Measurements from ENCODE around the gene RRAD. TPM values are rescaled to one million over a fixed set of nuclear protein-coding genes. Genes with fewer than 3 reads are reported as not detected.

Gene RRAD
- total and polyA plus RNA-seq, 4 donors, result 0.14 to 0.61 (median 0.54) TPM

DNA sequence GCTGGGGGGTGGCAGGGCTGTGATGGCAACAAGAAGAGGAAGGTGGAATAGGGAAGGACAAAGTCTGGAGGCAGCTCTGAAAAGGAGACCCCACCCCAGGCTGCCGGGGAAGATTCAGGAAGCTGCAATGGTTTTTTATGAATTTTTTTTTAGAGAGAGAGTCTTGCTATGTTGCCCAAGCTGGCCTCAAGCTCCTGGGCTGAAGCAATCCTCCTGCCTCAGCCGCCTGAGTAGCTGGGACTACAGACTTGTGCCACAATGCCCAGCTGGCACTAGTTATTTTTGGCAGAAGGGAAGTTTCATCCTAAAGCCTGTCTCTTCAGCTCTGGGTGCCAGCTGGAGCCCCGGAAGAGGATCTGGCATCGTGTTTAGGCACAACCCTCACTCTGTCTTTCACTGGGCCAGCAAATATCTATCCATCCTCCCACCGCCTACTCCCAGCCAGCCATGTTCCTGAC is 34.4 kb upstream of the RRAD start:
- H3K9me3 ChIP-seq (ENCODE audit: control insufficient read depth in 4 of 4, low read length in 3 of 4), result no peaks in the 10 kb centered on the region
- H3K4me3 ChIP-seq (ENCODE audit: low read depth in 1 of 3, low read length in 3 of 3), result no peak overlapping the region
- TF ChIP-seq GABPA (IDR thresholded peaks at IDR 0.05 in 1 of 2, conservative IDR thresholded peaks at IDR 0.05 in 1 of 2), result no peak
- H3K9ac ChIP-seq (ENCODE audit: low read depth in 1 of 2, low read length in 2 of 2), result no peak overlapping the region
- peaks cover 17 to 57% (median 47%) of the 10 kb centered on the region in 4 donors for H3K4me1 ChIP-seq (ENCODE audit: control insufficient read depth in 4 of 4, insufficient read depth in 4 of 4, low read length in 3 of 4)
- H3K36me3 ChIP-seq (ENCODE audit: control insufficient read depth in 4 of 4, insufficient read depth in 3 of 4, low read depth in 1 of 4, low read length in 3 of 4), result no peaks in the 10 kb centered on the region
- H3K27me3 ChIP-seq (ENCODE audit: control insufficient read depth in 4 of 4, insufficient read depth in 4 of 4, low read length in 3 of 4), result no peaks in the 10 kb centered on the region
- WGBS, result 65% methylated on average over 5 of the region's 5 CpGs
- DNase-seq (ENCODE audit: low spot score), result no peak
- H3K27ac ChIP-seq (ENCODE audit: low read depth in 1 of 2, low read length in 2 of 2), result no peak overlapping the region

DNA sequence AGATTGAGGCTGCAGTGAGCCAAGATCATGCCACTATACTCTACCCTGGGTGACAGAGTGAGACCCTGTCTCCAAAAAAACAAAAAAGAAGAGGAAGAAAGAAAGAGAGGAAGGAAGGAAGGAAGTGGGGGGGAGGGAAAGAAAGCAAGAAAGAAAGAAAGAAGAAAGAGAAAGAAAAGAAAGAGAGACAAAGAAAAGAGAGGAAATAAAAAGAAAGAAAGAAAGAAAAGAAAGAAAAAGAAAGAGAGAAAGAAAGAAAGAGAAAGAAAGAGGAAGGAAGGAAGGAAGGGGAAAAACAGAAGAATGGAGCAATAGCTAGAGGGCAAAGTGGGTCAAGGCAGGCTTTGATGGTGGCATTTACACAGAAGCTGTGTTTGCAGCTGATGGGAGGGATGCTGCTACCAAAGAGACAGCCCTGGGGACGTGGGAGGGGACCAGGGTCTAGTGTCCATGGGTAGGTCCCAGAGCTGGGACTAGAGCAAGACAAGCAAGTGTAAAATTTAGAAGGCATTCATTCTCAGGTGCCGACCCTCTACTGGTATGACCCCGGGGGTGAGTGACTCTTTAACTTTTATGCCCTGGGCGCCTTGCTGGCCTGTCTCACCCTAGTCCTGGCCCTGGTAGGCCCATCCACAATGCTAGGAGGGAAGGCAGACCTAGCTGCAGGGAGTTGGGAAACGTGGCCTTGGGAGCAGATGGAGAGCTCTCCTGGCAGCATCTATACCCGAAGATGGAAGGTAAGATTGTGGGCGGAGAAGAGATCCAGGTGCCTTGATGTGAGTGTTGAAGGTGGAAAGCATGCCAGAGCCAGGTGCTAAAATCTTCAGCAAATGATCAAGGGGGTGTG is 33.7 kb upstream of the RRAD start:
- Histone ChIP-seq H3K4me3 (ENCODE audit: low read depth in 1 of 3, low read length in 3 of 3) (no peak overlapping the region), H3K9me3 (ENCODE audit: control insufficient read depth in 4 of 4, low read length in 3 of 4) (no peaks in the 10 kb centered on the region), H3K9ac (ENCODE audit: low read depth in 1 of 2, low read length in 2 of 2) (no peak overlapping the region), H3K36me3 (ENCODE audit: control insufficient read depth in 4 of 4, insufficient read depth in 3 of 4, low read depth in 1 of 4, low read length in 3 of 4) (no peaks in the 10 kb centered on the region), H3K4me1 (ENCODE audit: control insufficient read depth in 4 of 4, insufficient read depth in 4 of 4, low read length in 3 of 4) (peaks cover 14 to 52% (median 43%) of the 10 kb centered on the region in 4 donors), H3K27ac (ENCODE audit: low read depth in 1 of 2, low read length in 2 of 2) (no peak overlapping the region), H3K27me3 (ENCODE audit: control insufficient read depth in 4 of 4, insufficient read depth in 4 of 4, low read length in 3 of 4) (no peaks in the 10 kb centered on the region)
- TF ChIP-seq SP1 (IDR thresholded peaks at IDR 0.05) (no peak), TAF1 (conservative IDR thresholded peaks at IDR 0.05) (no peak), GABPA (IDR thresholded peaks at IDR 0.05 in 1 of 2, conservative IDR thresholded peaks at IDR 0.05 in 1 of 2) (no peak), NR2F2 (IDR thresholded peaks at IDR 0.05) (no peak), RXRA (IDR thresholded peaks at IDR 0.05) (no peak), HNF4G (IDR thresholded peaks at IDR 0.05) (no peak), EGR1 (IDR thresholded peaks at IDR 0.05; ENCODE audit: low read depth in 2 of 2) (no peak), JUND (IDR thresholded peaks at IDR 0.05) (no peak), MAX (IDR thresholded peaks at IDR 0.05) (no peak), FOXA1 (IDR thresholded peaks at IDR 0.05) (no peak), ATF3 (IDR thresholded peaks at IDR 0.05) (no peak), RAD21 (IDR thresholded peaks at IDR 0.05) (no peak), FOXA2 (IDR thresholded peaks at IDR 0.05) (no peak), HNF4A (conservative IDR thresholded peaks at IDR 0.05) (no peak), YY1 (IDR thresholded peaks at IDR 0.05) (no peak)
- TF ChIP-seq, protein P1, sequence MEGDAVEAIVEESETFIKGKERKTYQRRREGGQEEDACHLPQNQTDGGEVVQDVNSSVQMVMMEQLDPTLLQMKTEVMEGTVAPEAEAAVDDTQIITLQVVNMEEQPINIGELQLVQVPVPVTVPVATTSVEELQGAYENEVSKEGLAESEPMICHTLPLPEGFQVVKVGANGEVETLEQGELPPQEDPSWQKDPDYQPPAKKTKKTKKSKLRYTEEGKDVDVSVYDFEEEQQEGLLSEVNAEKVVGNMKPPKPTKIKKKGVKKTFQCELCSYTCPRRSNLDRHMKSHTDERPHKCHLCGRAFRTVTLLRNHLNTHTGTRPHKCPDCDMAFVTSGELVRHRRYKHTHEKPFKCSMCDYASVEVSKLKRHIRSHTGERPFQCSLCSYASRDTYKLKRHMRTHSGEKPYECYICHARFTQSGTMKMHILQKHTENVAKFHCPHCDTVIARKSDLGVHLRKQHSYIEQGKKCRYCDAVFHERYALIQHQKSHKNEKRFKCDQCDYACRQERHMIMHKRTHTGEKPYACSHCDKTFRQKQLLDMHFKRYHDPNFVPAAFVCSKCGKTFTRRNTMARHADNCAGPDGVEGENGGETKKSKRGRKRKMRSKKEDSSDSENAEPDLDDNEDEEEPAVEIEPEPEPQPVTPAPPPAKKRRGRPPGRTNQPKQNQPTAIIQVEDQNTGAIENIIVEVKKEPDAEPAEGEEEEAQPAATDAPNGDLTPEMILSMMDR (IDR thresholded peaks at IDR 0.05; ENCODE audit: low read depth, low read length, missing input control), result no peak
- TF ChIP-seq, protein P2, sequence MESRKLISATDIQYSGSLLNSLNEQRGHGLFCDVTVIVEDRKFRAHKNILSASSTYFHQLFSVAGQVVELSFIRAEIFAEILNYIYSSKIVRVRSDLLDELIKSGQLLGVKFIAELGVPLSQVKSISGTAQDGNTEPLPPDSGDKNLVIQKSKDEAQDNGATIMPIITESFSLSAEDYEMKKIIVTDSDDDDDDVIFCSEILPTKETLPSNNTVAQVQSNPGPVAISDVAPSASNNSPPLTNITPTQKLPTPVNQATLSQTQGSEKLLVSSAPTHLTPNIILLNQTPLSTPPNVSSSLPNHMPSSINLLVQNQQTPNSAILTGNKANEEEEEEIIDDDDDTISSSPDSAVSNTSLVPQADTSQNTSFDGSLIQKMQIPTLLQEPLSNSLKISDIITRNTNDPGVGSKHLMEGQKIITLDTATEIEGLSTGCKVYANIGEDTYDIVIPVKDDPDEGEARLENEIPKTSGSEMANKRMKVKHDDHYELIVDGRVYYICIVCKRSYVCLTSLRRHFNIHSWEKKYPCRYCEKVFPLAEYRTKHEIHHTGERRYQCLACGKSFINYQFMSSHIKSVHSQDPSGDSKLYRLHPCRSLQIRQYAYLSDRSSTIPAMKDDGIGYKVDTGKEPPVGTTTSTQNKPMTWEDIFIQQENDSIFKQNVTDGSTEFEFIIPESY (IDR thresholded peaks at IDR 0.05), result no peak
- TF ChIP-seq, protein P3, sequence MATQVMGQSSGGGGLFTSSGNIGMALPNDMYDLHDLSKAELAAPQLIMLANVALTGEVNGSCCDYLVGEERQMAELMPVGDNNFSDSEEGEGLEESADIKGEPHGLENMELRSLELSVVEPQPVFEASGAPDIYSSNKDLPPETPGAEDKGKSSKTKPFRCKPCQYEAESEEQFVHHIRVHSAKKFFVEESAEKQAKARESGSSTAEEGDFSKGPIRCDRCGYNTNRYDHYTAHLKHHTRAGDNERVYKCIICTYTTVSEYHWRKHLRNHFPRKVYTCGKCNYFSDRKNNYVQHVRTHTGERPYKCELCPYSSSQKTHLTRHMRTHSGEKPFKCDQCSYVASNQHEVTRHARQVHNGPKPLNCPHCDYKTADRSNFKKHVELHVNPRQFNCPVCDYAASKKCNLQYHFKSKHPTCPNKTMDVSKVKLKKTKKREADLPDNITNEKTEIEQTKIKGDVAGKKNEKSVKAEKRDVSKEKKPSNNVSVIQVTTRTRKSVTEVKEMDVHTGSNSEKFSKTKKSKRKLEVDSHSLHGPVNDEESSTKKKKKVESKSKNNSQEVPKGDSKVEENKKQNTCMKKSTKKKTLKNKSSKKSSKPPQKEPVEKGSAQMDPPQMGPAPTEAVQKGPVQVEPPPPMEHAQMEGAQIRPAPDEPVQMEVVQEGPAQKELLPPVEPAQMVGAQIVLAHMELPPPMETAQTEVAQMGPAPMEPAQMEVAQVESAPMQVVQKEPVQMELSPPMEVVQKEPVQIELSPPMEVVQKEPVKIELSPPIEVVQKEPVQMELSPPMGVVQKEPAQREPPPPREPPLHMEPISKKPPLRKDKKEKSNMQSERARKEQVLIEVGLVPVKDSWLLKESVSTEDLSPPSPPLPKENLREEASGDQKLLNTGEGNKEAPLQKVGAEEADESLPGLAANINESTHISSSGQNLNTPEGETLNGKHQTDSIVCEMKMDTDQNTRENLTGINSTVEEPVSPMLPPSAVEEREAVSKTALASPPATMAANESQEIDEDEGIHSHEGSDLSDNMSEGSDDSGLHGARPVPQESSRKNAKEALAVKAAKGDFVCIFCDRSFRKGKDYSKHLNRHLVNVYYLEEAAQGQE (IDR thresholded peaks at IDR 0.05), result no peak
- DNase-seq (ENCODE audit: low spot score), result no peak
- 85% methylated on average over 7 of the region's 7 CpGs for WGBS

Data from liver (tissue), 9 donors.